ENCODE results near the gene TRMT2A.

DNA sequence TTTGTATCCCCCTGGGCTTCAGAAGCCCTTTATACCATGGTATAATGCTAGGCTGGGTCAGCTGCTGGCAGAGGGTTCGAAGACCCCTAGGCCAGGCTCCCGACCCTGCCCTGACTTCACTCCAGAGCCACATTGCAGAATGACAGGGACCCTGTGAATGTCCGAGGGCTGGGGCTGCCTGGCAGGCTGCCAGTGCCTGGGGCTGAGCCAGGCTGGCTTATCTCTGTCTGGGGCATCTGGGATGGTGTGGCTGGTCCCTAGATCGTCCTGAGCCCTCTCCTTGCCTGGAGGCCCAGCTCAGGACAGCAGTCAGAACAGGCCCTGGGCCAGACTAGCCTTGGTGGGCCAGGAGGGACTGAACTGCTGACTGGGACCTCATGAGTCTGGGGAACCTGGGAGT, 18.2 kb upstream of the TRMT2A start:
- TF ChIP-seq CTCF (IDR thresholded peaks at IDR 0.05): no peak
- no peak for TF ChIP-seq EZH2 (IDR thresholded peaks at IDR 0.05)
